CD4-positive, alpha-beta T cell treated with Interleukin-2 at 100 ng/mL for 4 hours (primary cell): ENCODE data around the gene PLXNC1.

Experiments
- DNase-seq: peaks from one replicate; pipeline ENCODE4 v3.0.0-alpha.2; 2020; ENCODE audit warnings: low spot score

The PLXNC1 gene

DNA sequence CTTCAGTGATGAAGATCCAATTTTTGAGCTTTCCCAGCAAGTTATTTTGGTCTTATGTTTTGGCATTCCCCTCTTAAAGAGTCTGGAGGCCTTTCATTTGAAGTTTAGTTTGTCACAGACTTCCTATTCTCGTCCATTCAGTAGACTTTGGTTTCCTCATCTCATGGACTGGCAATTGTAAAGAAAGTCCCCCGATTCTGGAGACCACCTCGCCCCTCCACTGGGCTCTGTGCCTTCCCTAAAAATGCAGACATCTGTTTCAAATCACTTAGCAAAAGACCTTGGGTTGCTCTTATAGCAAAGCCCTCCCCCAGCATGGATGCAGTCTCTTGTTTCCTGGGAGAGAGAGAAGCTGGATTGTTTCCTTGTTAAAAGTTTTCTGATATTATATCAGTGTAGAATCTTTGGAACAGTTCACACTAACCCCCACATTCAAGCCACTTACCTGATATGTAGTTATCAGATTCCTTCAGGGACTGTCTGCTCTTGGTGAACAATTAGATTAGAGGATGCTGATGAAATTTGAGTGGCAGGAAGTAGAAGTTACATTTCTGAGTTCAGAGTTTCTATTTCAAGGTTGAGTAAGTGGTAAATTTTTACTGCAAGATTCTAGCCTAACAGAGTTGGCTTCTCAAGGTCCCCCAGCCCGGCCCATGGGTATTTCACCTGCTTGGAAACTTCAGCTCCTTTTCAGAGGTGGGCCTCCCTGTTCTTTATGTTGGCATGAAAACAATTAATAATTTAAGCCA, 56.3 kb downstream of the PLXNC1 start:
- DNase-seq: no peak

DNA sequence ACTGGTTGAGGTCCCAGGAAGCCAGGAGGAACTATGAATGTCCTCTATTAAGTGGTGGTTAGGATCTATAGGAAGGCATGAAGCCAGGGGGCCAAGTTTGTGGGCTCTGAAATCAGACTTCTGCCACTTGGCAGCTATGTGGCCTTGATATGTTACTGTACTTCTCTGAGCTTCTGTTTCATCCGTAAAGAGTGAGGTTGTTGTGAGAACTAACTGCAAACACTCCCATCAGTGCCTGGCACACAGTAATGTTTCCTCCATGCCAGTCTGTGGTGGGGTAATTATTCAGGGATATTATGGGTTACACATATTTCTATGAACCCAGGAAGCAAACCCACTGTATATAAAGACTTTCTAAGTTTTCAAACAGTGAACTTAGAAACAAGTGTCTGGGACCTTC, 57.4 kb downstream of the PLXNC1 start:
- peak; percentile 53 for DNase-seq

DNA sequence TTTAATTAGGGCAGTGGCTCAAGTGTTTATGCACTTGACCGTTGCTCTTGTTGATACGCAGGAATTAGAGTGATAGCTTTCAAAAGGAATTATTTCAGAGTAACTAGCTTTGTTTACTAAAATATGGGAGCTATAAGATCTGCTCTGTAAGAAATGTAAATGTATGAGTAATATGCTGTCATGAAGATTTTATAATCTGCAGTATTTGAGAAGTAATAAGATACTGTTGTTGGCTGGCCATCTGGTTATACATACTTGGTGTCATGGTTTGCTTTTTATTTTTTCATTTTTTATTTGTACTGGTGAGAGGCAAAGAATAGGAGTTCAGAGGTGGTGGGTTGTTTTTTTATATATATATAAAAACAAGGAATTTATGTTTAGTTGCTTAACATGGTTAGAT, 58.5 kb downstream of the PLXNC1 start:
- no peak for DNase-seq

DNA sequence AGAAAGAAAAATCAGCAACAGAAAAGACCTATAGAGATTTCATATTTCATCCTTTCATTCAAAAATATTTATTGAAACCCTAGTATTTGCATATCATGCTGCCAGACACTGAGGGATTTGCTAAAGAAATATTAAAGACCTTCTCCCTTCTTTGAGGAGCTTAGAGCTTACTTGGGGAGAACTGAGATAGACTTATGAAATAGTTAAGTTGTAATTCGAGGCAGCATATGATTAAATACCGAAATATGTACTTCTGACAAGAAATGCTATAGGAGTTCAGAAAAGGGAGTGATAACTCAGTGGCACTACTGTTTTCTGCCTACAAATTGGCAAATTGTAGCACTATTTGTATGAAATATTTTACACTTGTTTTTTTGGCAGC, 59.1 kb downstream of the PLXNC1 start:
- no peak for DNase-seq

DNA sequence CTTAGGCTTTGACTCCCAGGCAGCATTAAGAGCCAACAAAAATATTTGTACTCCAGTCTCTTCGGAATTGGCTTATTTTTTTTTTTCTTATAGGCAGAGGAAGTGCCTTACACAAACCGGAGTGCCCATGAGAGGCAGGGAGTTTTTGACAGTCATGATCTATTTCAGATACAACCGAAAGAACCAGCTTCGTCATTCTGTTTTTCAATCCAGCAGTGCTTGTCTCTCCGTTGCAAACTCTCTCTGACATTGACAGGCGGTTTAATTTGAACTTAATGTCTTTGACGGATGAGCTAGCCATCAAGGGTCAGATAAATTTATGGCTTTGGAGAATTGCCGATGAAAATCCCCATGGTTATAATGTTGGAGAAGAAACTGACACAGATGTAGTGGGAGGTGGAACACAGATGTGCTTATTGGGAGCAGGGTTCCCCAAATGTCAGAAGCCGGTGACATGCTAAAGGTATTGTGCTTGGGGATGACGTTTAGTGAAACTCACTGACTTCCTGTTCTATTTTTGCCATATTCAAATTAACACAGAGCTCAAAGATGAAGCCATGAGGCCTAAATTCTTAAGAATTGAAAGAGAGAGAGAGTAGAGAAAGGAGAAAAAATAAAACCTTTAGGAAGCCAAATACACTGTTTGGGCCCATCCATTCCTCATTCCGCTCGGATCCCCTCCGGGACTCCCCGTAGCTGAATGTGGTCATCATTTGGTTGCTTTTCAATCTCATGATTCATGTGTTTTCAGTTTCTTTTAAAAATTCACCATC, 59.7 kb downstream of the PLXNC1 start:
- peak; percentile 51 for DNase-seq

DNA sequence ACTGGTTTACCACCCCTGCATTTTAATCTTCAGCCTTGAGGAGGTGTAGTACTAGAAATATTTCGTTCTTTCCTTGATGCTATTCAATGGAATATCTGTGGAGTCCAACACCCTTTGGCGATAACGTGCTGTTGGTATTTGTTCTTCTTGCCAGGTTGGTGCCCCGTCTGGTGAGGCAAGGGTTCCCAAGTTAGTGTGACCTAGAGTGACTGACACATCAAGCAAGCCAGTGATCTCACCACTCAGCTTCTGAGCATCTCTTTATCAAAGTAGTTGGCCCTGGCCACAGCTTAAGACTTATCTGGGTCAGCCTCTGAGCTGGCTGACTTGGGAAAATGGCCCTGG, 60.2 kb downstream of the PLXNC1 start:
- DNase-seq: peak; percentile 47

DNA sequence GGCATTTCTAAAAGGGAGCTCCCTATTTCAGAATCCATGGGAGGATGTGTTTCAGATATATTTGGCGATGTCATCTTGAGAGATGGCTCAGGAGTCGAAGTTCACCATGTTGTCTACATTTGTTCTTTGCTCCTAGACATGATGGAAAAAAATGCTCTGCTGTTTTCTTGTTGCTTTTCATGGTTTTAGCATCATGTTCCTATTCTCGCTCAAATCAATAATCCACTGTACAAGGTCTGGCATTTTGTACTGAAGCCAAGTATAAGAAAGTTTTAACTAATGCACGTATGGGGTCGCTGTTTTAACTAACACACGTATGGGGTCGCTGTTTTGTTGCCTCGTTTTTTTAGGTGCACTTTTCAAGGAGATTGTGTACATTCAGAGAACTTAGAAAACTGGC, 60.9 kb downstream of the PLXNC1 start:
- DNase-seq: no peak

DNA sequence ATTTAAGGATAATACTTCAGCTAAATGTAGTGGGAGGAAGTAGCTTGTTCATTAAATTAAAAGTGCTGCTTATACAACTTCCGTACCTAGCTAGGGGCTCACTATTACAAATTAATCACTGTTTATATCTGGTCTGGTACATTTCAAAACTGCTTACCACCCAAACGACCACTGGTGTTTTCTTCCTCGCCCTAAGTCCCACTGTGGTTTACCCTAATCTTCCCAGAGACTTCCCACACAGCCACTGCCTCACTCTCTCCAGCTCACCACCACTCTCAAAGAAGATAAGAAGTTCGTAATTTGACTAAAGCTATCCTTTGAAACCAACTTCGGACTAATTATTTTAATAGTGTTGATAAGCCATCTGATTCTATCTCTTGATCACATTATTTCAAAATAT, 62.6 kb downstream of the PLXNC1 start:
- no peak for DNase-seq

DNA sequence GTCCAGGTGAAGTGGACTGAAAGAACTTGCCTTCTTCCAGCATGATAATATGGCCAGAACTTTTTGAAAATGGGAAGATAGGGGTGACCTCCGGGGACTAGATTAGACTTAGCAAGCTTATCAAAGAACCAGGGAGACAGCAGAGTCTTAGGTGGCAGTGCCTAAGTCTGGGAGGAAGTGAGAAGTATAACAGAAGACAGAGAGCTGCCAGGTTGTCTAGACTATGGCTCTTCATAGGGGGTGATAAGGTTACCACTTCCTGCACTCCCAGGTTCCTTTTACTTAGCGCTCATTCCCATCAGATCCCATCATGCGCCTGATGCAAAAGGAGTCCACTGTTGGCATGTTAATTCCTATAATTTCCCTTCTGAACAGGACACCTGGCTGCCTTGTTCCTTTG, 69.9 kb downstream of the PLXNC1 start:
- DNase-seq: no peak

DNA sequence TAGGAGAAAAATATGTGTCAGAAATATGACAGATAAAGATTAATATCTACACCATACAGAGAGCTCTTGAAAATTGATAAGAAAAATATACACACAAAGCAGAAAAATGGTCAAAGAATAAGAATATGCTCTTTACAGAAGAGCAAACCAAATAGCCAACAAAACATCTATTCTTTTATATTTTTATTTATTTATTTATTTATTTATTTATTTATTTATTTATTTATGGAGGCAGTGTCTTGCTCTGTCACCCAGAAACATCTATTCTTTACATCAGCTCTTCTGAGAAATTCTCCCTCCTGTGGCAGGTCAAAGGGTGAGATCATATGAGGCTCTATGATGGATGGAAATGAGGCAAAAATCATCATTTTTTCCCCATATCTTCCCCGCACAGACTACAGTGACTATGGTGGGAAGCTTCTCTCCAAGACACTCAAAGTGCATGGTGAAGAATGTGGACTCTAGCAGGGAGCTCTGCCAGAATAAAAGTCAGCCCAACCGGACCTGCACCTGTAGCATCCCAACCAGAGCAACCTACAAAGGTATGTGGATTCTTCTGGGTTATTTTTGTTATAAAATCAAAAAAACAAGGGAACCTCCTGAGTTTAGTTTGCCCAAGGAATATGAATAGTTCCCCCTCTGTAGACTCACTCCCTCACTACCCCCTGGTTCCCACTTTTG, 71.4 kb downstream of the PLXNC1 start:
- DNase-seq: no peak

DNA sequence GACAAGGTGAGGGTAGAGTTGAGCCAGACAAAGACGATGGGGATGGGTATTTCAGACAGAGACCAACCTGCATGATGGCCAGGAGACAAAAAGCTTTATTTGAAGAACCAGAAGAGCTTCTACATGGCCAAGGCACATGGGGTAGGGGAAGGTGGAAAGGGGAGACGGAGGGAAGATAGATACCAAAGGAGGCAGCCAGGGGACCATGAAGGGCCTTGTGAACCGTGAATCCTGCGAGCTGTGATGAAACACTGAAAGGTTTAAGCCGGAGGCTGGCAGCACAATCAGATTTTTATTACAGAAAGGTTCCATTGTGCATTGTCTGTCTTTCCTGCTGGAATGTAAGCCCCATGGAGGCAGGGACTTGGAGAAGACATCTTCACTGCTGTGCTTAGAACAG, 72.4 kb downstream of the PLXNC1 start:
- DNase-seq: no peak

DNA sequence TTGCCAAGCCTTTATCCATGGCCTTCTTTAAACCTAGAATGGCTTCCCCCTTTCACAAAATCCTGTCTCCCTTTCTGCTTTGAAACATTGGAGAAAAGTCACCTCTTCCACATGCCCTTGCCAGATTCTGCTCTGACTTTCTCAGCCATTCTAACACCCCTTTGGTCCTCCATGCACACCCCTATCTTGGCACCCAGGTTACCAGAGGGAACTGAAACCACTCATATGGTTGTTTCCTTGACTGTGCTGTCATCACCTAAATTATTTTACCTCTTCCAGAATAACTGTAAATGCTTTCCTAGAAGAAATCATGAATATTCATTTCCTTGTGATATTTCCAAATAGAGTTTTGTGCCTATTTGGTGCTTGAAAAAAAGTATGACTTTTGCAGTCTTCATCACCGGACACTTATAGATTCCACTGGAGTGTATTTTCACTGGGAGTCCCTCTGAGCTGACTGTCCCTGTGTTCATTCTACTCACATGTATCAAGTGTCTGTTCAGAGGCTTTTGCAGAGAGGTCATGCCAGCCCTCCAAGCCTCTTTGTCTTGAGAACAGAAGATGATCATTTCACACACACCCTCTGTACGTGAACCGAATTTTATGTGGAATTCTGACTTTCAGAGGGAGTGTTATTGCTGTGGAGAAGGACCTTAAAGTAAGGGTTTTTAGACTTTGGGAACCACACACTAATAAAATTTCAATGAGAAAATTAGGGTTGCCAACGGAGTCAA, 74.1 kb downstream of the PLXNC1 start:
- DNase-seq: no peak

DNA sequence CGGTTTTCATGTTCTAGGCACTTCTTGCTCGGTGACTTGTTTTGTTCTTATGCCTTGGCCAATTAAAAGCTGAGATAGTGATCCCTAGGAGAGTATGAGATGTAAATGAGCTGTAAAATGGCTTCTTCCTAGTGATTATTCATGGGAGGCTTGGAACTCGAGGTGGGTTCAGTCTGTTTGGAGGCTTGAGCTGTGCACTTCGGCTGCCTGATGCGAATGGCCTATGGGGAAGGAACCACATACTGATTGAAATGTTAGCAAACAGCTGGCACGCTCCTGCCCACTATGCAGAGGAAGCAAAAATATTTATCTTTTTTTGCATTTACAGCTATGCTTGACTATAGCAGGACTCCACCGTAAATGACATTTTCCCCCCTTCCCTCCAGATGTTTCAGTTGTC, 75.5 kb downstream of the PLXNC1 start:
- DNase-seq: no peak

DNA sequence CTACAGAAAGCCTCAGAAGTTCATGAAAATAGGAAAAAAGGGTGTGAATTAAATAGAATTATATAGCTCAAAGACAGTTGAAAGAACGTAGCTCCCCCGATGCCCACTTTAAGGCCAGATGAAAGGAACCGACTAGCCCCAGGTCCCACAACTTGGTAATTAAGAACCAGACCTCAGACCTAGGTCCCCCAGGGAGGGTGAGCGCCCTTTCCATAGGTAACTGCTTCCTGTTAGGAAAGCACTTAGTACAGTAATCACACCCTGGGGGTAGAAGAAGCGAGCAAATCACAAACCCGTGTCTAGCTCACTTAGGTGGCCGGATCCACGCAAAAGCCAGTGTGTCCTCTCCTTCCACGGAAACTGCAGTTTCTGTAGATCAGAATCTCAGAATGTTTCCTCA, 77.1 kb downstream of the PLXNC1 start:
- no peak for DNase-seq

DNA sequence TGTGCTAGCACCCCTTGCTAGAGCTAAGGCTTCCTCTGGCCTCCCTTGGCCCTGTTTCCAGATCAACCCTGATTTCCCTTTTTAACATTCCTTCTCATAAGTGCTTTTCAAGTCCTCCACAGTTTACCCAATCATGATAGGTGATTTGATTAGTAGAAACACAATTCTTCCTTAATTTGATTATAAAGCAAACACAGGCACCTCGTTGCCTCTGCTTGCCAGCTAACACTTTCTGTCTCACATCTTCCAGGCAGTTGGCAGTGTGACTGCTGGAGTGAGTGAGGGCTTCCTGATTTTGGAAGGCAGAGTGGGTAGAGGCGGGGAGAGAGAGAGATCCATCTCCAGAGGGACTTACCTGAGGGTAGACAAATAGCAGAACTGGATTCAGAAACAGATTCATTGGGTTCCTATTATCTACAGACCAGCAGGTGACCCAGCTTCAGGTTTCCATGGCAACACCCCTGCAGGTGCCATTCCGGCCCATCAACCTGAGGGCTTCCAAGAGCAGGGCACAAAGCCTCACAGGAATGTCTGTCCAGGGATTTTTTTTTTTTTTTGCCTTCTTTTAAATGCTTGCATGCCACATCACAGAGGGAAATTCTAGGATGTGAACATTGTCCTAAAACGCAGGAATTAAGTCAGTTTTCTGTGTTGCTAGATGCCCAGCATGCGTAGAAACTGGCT, 77.7 kb downstream of the PLXNC1 start:
- DNase-seq: no peak

DNA sequence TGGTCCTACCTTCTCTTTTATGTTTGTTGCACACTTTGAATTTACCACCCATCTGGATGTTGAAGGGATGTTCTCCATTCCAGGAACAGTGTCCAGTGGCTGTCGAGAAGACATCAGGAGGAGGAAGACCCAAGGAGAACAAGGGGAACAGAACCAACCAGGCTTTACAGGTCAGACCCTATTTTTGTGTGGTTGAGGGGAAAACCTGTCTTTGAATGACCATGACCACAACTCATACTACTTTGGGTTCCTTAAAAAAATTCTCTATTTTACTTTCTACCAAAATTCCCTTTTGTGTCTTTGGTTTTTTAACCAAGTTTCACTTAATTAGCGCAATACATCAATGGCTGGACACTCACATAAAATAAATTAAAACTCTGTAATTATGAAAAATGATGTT, 78.7 kb downstream of the PLXNC1 start:
- no peak for DNase-seq

DNA sequence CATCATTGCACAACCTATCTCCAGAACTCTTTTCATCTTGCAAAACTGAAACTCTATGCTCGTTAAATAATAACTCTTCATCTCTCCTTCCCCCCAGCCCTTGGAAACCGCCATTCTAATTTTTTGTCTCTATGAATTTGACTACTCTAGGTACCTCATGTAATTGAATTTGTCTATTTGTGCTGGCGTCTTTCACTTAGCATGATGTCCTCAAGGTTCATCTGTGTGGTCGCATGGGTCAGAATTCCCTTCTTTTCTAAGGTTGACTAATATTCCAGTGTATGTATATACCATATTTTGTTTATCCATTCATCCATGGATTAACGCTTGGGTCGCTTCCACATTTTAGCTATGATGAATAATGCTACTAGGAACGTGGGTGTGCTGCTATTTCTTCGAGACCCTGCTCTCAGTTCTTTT, 80.1 kb downstream of the PLXNC1 start:
- DNase-seq: no peak

DNA sequence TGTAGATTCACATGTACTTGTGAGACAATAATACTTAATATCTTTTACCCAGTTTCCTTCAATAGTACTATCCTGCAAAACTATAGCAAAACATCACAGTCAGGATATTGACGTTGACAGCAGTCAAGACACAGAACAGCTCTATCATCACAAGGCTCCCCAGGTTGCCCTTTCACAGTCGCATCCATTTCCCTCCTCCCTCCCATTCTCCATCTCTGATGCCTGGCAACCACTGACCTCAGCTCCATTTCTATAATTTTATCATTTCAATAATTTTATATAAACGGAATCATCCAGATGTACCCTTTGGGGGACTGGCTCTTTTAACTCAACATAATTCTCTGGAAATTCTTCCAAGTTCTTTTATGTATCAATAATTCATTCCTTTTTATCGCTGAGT, 81.5 kb downstream of the PLXNC1 start:
- DNase-seq: no peak

DNA sequence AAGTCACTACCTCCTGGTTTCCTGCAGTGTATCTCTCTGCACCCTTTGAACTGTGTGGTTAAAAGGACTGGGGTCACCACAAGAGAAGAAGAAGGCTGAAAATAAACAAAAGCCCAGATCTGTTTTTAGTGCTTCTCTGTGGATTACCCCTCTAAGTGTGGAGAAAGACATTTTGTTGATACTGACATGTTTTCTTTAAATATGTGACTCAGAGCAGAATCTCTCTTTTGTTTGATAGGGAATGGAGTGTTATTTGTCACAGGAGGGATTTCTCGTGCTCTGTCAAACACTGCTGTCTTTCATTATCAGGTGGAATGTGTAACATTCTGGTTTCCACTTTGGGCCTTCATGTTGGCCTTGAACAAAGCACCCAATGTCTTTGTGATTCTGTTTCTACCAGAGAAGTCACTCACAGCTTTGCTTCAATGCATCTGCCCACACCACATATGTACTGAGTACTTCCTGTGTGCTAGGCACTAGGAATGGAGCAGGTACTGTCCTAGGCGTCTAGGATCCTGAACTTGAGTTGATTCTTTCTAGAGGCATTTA, 82.1 kb downstream of the PLXNC1 start:
- no peak for DNase-seq

DNA sequence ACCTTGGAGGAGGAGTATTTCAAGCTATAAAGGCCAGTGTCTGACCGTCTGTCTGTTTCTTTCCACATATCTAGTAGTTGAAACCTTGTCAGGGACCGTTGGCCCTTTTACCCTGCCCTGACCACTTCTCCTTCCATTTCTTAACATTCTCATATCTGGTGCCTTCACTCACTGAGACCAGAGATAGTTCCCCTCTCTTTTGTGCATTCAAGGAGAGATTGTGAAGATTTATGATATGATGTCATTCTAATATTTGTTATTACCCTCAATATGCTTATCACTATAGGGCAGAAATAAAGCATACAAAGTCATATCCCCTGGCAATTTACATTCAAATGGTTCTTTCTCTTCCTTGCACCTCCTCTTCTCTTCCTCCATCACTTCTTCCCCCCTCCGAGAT, 83.3 kb downstream of the PLXNC1 start:
- DNase-seq: no peak

DNA sequence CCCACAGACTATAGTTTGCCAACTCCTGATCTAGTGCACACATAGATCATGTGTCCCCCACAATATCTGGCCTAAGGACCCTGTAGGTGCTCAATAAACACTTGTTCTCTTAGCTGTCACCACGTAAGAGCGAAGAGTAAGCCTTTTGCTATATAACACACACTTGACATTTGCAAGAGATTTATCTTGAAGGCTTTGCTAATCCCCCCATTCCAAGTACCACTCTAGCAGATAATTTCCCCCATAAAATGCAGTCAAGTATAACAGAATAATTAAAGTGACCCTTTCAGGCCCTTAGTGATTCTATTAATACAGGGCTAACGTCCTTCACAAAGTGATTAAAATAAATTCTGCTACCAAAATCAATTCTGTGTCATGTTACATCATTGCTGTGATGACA, 87.5 kb downstream of the PLXNC1 start:
- DNase-seq: no peak
